ENCODE data around the gene NECTIN4. TPM values are rescaled to one million over a fixed set of nuclear protein-coding genes. Genes with fewer than 3 reads are reported as not detected.
"Not testable (repeated sequence)": the region's sequence is repeated elsewhere in the genome, so short reads cannot be mapped to it uniquely, and the experiment has no call there.

NECTIN4 gene
- total RNA-seq, 4 donors from 2014 or later: 126 to 188 (median 164) TPM

GRCh38 chr1:161038523-161039153, 50.7 kb downstream of the NECTIN4 start, which contains the start of gene TSTD1:
Gene TSTD1, minus strand, starts transcription at chr1:161038964. Its CDS starts 75 bp downstream, at chr1:161038889.
- peaks cover 41% of the 10 kb centered on the region for H3K36me3 ChIP-seq
- peak in 1 of 2 donors; percentile 72 for DNase-seq (ENCODE audit: low spot score in 2 of 2)
- no peak for TF ChIP-seq POLR2A (IDR thresholded peaks at IDR 0.05)
- peak in 1 of 3 donors; percentile 35 for TF ChIP-seq POLR2AphosphoS5 (IDR thresholded peaks at IDR 0.05)
- TF ChIP-seq EP300 (IDR thresholded peaks at IDR 0.05): no peak
- peaks cover 15% of the 10 kb centered on the region for H3K4me1 ChIP-seq
- no peaks in the 10 kb centered on the region for H3K9me3 ChIP-seq
- peak within 1 kb of the TSS; percentile 75 for H3K27ac ChIP-seq
- WGBS: 30% methylated on average over 15 of the region's 54 CpGs
- H3K4me3 ChIP-seq: peak within 1 kb of the TSS; percentile 60
- no peaks in the 10 kb centered on the region for H3K27me3 ChIP-seq

- peaks cover 37% of the 10 kb centered on the region for H3K36me3 ChIP-seq
- H3K4me3 ChIP-seq: peak overlapping the region; percentile 60
- WGBS: 40% methylated on average over 20 of the region's 21 CpGs
- TF ChIP-seq POLR2AphosphoS5 (IDR thresholded peaks at IDR 0.05) (no peak), POLR2A (IDR thresholded peaks at IDR 0.05) (no peak), CTCF (IDR thresholded peaks at IDR 0.05) (no peak), EP300 (IDR thresholded peaks at IDR 0.05) (no peak)
- no peaks in the 10 kb centered on the region for H3K9me3 ChIP-seq
- H3K27ac ChIP-seq: peak overlapping the region; percentile 75
- no peaks in the 10 kb centered on the region for H3K27me3 ChIP-seq
- peaks cover 15% of the 10 kb centered on the region for H3K4me1 ChIP-seq
- no peak for DNase-seq (ENCODE audit: low spot score in 2 of 2)
Observed at GRCh38 chr1:161037661-161038522, 51.5 kb downstream of the NECTIN4 start.

- TF ChIP-seq CTCF (IDR thresholded peaks at IDR 0.05) (no peak), POLR2AphosphoS5 (IDR thresholded peaks at IDR 0.05) (no peak), POLR2A (IDR thresholded peaks at IDR 0.05) (no peak), EP300 (IDR thresholded peaks at IDR 0.05) (no peak)
- 90% methylated on average over 3 of the region's 3 CpGs for WGBS
- H3K4me1 ChIP-seq: peaks cover 17% of the 10 kb centered on the region
- peak in 1 of 2 donors; percentile 6 for DNase-seq (ENCODE audit: low spot score in 2 of 2)
- H3K9me3 ChIP-seq: no peaks in the 10 kb centered on the region
- H3K36me3 ChIP-seq: no peaks in the 10 kb centered on the region
- H3K4me3 ChIP-seq: no peak overlapping the region
- no peak overlapping the region for H3K27ac ChIP-seq
- no peaks in the 10 kb centered on the region for H3K27me3 ChIP-seq
Observed at GRCh38 chr1:161033751-161034150, 55.6 kb downstream of the NECTIN4 start.

- WGBS: 61% methylated on average over 1 of the region's 1 CpG
- no peak for DNase-seq (ENCODE audit: low spot score in 2 of 2)
Observed at GRCh38 chr1:161032409-161032808, 56.9 kb downstream of the NECTIN4 start.

GRCh38 chr1:161031874-161032273, 57.5 kb downstream of the NECTIN4 start:
- 73% methylated on average over 2 of the region's 2 CpGs for WGBS
- DNase-seq (ENCODE audit: low spot score in 2 of 2): no peak
- H3K9me3 ChIP-seq: no peaks in the 10 kb centered on the region
- peaks cover 7% of the 10 kb centered on the region for H3K4me1 ChIP-seq
- H3K4me3 ChIP-seq: no peak overlapping the region
- no peaks in the 10 kb centered on the region for H3K27me3 ChIP-seq
- no peak for TF ChIP-seq EP300 (IDR thresholded peaks at IDR 0.05)
- TF ChIP-seq CTCF (IDR thresholded peaks at IDR 0.05): no peak
- TF ChIP-seq POLR2A (IDR thresholded peaks at IDR 0.05): no peak
- TF ChIP-seq POLR2AphosphoS5 (IDR thresholded peaks at IDR 0.05): no peak
- H3K27ac ChIP-seq: no peak overlapping the region
- no peaks in the 10 kb centered on the region for H3K36me3 ChIP-seq

More at GRCh38 chr1:161032409-161032808, 56.9 kb downstream of the NECTIN4 start:
- Histone ChIP-seq H3K36me3 (no peaks in the 10 kb centered on the region), H3K9me3 (no peaks in the 10 kb centered on the region), H3K4me1 (peaks cover 7% of the 10 kb centered on the region), H3K4me3 (no peak overlapping the region), H3K27me3 (no peaks in the 10 kb centered on the region), H3K27ac (peak overlapping the region; percentile 12)
- no peak for TF ChIP-seq POLR2AphosphoS5 (IDR thresholded peaks at IDR 0.05)
- TF ChIP-seq EP300 (IDR thresholded peaks at IDR 0.05): no peak
- TF ChIP-seq POLR2A (IDR thresholded peaks at IDR 0.05): no peak
- TF ChIP-seq CTCF (IDR thresholded peaks at IDR 0.05): no peak

GRCh38 chr1:161029466-161029865, 59.9 kb downstream of the NECTIN4 start:
- WGBS: 96% methylated on average over 15 of the region's 32 CpGs
- H3K4me3 ChIP-seq; H3K4me1 ChIP-seq; DNase-seq (ENCODE audit: low spot score in 2 of 2); H3K27ac ChIP-seq; H3K27me3 ChIP-seq; H3K36me3 ChIP-seq; H3K9me3 ChIP-seq: not testable (repeated sequence)

GRCh38 chr1:161026954-161027353, 62.4 kb downstream of the NECTIN4 start:
- H3K36me3 ChIP-seq; H3K27me3 ChIP-seq; H3K4me1 ChIP-seq; H3K27ac ChIP-seq; H3K4me3 ChIP-seq; DNase-seq (ENCODE audit: low spot score in 2 of 2); H3K9me3 ChIP-seq: not testable (repeated sequence)
- 76% methylated on average over 1 of the region's 1 CpG for WGBS

- not testable (repeated sequence) for H3K36me3 ChIP-seq; H3K9me3 ChIP-seq; H3K4me3 ChIP-seq; H3K27me3 ChIP-seq; DNase-seq (ENCODE audit: low spot score in 2 of 2); H3K27ac ChIP-seq
- H3K4me1 ChIP-seq: peaks cover 36% of the 10 kb centered on the region
- WGBS: 86% methylated on average over 12 of the region's 12 CpGs
Observed at GRCh38 chr1:161022432-161022831, 66.9 kb downstream of the NECTIN4 start.
